ENCODE data around the gene SPATA9. TPM values are rescaled to one million over a fixed set of nuclear protein-coding genes. Genes with fewer than 3 reads are reported as not detected.

The SPATA9 gene
- total RNA-seq, 1 experiment from 2014 or later, result 0.15 TPM

DNA sequence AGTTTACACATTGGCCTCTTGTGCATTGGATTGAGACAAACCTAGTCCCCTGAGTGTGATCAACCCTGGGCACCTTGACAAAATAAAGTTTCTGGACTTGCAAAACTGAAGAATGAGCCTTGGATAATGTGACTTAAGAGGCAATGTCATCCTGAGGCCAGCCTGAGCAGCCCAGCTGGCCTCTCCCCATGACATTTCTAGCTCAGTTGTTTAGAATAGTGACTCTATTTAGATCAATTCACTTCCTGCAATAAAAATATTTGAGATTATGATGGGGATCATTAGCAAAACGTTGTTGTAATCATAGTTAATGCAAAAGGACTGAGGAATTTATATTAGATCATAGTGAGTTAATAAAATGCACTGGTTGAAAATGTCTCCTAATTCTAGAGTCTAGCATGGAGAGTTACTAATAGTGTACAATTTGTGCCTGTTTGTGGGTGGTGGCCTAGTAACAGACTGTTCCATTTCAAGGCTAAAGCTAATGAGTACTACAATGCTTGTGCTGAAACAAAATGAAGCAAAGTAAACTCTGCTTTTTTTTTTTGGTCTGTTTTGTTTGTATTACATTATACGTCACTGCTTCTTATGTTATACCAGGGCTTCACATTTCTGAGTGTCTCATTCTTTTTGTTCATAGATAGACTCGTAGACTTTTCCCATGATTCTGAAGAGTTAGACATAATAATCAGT is 37.4 kb upstream of the SPATA9 start:
- Histone ChIP-seq H3K27me3 (ENCODE audit: control insufficient read depth, insufficient read depth, low read length) (no peaks in the 10 kb centered on the region), H3K9me3 (ENCODE audit: control insufficient read depth, insufficient read depth, low read depth, low read length) (no peaks in the 10 kb centered on the region), H3K4me1 (ENCODE audit: control insufficient read depth, insufficient read depth, low read length) (peaks cover 10% of the 10 kb centered on the region; the same call in 1 of the 2 replicates), H3K4me3 (ENCODE audit: low read depth in 2 of 2, low read length in 2 of 2) (no peak overlapping the region), H3K27ac (ENCODE audit: low read length) (no peak overlapping the region; the same call in 1 of the 2 replicates), H3K36me3 (ENCODE audit: control insufficient read depth, insufficient read depth, low read length) (no peaks in the 10 kb centered on the region)
- ChIA-PET CTCF (no interaction called here), POLR2A (interaction anchor here (0.6 kb wide), 1 partner anchor 1049 kb away, joined by 7 read pairs; no protein-coding TSS in a partner anchor)
- TF ChIP-seq TCF7L2 (IDR thresholded peaks at IDR 0.05; ENCODE audit: low read depth, low read length) (no peak), SIN3A (IDR thresholded peaks at IDR 0.05; ENCODE audit: borderline replicate concordance, insufficient read depth, low read depth, low read length) (no peak), POLR2AphosphoS5 (IDR thresholded peaks at IDR 0.05; ENCODE audit: low read depth, low read length) (no peak)
- TF ChIP-seq, protein P1, sequence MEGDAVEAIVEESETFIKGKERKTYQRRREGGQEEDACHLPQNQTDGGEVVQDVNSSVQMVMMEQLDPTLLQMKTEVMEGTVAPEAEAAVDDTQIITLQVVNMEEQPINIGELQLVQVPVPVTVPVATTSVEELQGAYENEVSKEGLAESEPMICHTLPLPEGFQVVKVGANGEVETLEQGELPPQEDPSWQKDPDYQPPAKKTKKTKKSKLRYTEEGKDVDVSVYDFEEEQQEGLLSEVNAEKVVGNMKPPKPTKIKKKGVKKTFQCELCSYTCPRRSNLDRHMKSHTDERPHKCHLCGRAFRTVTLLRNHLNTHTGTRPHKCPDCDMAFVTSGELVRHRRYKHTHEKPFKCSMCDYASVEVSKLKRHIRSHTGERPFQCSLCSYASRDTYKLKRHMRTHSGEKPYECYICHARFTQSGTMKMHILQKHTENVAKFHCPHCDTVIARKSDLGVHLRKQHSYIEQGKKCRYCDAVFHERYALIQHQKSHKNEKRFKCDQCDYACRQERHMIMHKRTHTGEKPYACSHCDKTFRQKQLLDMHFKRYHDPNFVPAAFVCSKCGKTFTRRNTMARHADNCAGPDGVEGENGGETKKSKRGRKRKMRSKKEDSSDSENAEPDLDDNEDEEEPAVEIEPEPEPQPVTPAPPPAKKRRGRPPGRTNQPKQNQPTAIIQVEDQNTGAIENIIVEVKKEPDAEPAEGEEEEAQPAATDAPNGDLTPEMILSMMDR (IDR thresholded peaks at IDR 0.05), result no peak
- TF ChIP-seq, protein P2, sequence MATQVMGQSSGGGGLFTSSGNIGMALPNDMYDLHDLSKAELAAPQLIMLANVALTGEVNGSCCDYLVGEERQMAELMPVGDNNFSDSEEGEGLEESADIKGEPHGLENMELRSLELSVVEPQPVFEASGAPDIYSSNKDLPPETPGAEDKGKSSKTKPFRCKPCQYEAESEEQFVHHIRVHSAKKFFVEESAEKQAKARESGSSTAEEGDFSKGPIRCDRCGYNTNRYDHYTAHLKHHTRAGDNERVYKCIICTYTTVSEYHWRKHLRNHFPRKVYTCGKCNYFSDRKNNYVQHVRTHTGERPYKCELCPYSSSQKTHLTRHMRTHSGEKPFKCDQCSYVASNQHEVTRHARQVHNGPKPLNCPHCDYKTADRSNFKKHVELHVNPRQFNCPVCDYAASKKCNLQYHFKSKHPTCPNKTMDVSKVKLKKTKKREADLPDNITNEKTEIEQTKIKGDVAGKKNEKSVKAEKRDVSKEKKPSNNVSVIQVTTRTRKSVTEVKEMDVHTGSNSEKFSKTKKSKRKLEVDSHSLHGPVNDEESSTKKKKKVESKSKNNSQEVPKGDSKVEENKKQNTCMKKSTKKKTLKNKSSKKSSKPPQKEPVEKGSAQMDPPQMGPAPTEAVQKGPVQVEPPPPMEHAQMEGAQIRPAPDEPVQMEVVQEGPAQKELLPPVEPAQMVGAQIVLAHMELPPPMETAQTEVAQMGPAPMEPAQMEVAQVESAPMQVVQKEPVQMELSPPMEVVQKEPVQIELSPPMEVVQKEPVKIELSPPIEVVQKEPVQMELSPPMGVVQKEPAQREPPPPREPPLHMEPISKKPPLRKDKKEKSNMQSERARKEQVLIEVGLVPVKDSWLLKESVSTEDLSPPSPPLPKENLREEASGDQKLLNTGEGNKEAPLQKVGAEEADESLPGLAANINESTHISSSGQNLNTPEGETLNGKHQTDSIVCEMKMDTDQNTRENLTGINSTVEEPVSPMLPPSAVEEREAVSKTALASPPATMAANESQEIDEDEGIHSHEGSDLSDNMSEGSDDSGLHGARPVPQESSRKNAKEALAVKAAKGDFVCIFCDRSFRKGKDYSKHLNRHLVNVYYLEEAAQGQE (IDR thresholded peaks at IDR 0.05; ENCODE audit: insufficient read depth in 1 of 2, low read depth in 2 of 2, low read length in 1 of 2), result no peak
- ATAC-seq, result no peak
- DNase-seq (ENCODE audit: low read depth, low spot score), result no peak
- in situ Hi-C loops (cut with HindIII; ENCODE audit: low pct_unique_long_range_greater_than_20kb, low sequenced_read_pairs), result no loop called here
- intact Hi-C loops (cut with micrococcal nuclease; ENCODE audit: unreplicated experiment), result no loop called here
- no TSS peak for BruUV-seq (replicated peaks)

DNA sequence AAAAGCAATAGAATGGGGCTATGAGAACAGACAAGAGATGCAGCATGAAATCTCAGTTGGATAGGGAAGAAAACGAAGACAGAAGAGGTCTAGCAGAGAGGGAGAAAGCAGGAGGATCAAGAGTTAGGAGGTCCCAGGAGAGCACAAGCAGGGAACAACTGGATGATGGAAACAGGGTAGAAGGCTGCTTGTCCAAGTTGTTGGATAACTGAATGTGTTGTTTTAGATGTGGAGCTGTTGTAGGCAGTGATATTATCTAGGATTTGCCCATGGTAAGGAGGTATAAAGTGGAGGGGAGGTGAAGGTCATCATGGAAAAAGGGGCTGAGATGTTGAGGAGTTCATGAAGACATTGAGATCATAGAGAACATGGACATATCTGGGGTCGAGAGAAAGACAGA is 35.9 kb upstream of the SPATA9 start:
- TF ChIP-seq SIN3A (IDR thresholded peaks at IDR 0.05; ENCODE audit: borderline replicate concordance, insufficient read depth, low read depth, low read length) (no peak), TCF7L2 (IDR thresholded peaks at IDR 0.05; ENCODE audit: low read depth, low read length) (no peak), POLR2AphosphoS5 (IDR thresholded peaks at IDR 0.05; ENCODE audit: low read depth, low read length) (no peak)
- TF ChIP-seq, protein P1 (IDR thresholded peaks at IDR 0.05), result no peak
- TF ChIP-seq, protein P2 (IDR thresholded peaks at IDR 0.05; ENCODE audit: insufficient read depth in 1 of 2, low read depth in 2 of 2, low read length in 1 of 2), result no peak
- CTCF ChIA-PET, result no interaction called here
- Histone ChIP-seq H3K36me3 (ENCODE audit: control insufficient read depth, insufficient read depth, low read length) (no peaks in the 10 kb centered on the region), H3K27ac (ENCODE audit: low read length) (no peak overlapping the region; the same call in 1 of the 2 replicates), H3K27me3 (ENCODE audit: control insufficient read depth, insufficient read depth, low read length) (no peaks in the 10 kb centered on the region), H3K4me1 (ENCODE audit: control insufficient read depth, insufficient read depth, low read length) (peaks cover 8% of the 10 kb centered on the region; the same call in 1 of the 2 replicates), H3K4me3 (ENCODE audit: low read depth in 2 of 2, low read length in 2 of 2) (no peak overlapping the region), H3K9me3 (ENCODE audit: control insufficient read depth, insufficient read depth, low read depth, low read length) (no peaks in the 10 kb centered on the region; the same call in 1 of the 2 replicates)
- DNase-seq (ENCODE audit: low read depth, low spot score) (no peak), ATAC-seq (no peak)
- POLR2A ChIA-PET, result no interaction called here
- intact Hi-C loops (cut with micrococcal nuclease; ENCODE audit: unreplicated experiment), result no loop called here
- in situ Hi-C loops (cut with HindIII; ENCODE audit: low pct_unique_long_range_greater_than_20kb, low sequenced_read_pairs), result no loop called here
- no TSS peak for BruUV-seq (replicated peaks)
